ENCODE data around the gene DDAH2.

- no peak for TF ChIP-seq POLR2AphosphoS5 (IDR thresholded peaks at IDR 0.05)
- no peak for TF ChIP-seq EP300 (IDR thresholded peaks at IDR 0.05)
- TF ChIP-seq CTCF (IDR thresholded peaks at IDR 0.05) = no peak
- no peak for TF ChIP-seq POLR2A (IDR thresholded peaks at IDR 0.05)
Measured at GRCh38 chr6:31730631-31731086, 1.6 kb upstream of the DDAH2 start.

All from stomach (tissue), 4 donors.